Ascending aorta (tissue), 2 donors: ENCODE results near the gene PPP4C. TPM values are rescaled to one million over a fixed set of nuclear protein-coding genes. Genes with fewer than 3 reads are reported as not detected.
A peak's percentile ranks its signal among the peaks of the same experiment; 100 is the strongest.

Experiments used
- DNase-seq, 2 donors: peaks; one replicate each; pipeline ENCODE4 v3.0.0-alpha.2; 2019; ENCODE audit warnings: low spot score in 2 of 2
- H3K27ac ChIP-seq, 2 donors: fragments of 200-600 bp; sonication (generic); one replicate each; pipeline ENCODE4 v1.5.1; 2016 to 2017; ENCODE audit warnings: mild to moderate bottlenecking in 1 of 2
- H3K27me3 ChIP-seq: fragments of 200-600 bp; sonication (generic); one replicate; pipeline ENCODE4 v1.5.1; 2017
- H3K36me3 ChIP-seq, 2 donors: fragments of 200-600 bp; sonication (generic); one replicate each; pipeline ENCODE4 v1.5.1; 2016
- H3K4me1 ChIP-seq, 2 donors: fragments of 200-600 bp; sonication (generic); one replicate each; pipeline ENCODE4 v1.5.1; 2016 to 2017; ENCODE audit warnings: mild to moderate bottlenecking in 1 of 2
- H3K4me3 ChIP-seq, 2 donors: fragments of 200-600 bp; sonication (generic); one replicate each; pipeline ENCODE4 v1.5.1; 2016 to 2017; ENCODE audit warnings: mild to moderate bottlenecking in 1 of 2
- H3K9me3 ChIP-seq, 2 donors: fragments of 200-600 bp; sonication (generic); one replicate each; pipeline ENCODE4 v1.5.1; 2016
- intact Hi-C: fragments of 100-400 bp; cut with DNase I; formaldehyde crosslinking; loops from one replicate; pipeline ENCODE4 v1.15.1; 2023
- total RNA-seq: library from RNA; depleted of rRNA; stranded (reverse); fragments of >200 nt; gene quantifications from one replicate; pipeline ENCODE4 v1.1.0, GENCODE V29; 2016
- TF ChIP-seq, protein P1 (sequence below), 3 experiments: fragments of 200-600 bp in 2 of 3; fragments of 450-650 bp in 1 of 3; sonication (generic) in 2 of 3; IDR thresholded peaks; one replicate each; pipeline ENCODE4 v1.5.1; 2016 to 2019; ENCODE audit warnings: antibody characterized with exemption in 3 of 3, mild to moderate bottlenecking in 1 of 3, moderate library complexity in 1 of 3

Gene PPP4C
- total RNA-seq, 1 donor from 2014 or later, result 50.7 TPM

GRCh38 chr16:30041841-30042240 lies 34.0 kb upstream of the PPP4C start:
- TF ChIP-seq, protein P1, sequence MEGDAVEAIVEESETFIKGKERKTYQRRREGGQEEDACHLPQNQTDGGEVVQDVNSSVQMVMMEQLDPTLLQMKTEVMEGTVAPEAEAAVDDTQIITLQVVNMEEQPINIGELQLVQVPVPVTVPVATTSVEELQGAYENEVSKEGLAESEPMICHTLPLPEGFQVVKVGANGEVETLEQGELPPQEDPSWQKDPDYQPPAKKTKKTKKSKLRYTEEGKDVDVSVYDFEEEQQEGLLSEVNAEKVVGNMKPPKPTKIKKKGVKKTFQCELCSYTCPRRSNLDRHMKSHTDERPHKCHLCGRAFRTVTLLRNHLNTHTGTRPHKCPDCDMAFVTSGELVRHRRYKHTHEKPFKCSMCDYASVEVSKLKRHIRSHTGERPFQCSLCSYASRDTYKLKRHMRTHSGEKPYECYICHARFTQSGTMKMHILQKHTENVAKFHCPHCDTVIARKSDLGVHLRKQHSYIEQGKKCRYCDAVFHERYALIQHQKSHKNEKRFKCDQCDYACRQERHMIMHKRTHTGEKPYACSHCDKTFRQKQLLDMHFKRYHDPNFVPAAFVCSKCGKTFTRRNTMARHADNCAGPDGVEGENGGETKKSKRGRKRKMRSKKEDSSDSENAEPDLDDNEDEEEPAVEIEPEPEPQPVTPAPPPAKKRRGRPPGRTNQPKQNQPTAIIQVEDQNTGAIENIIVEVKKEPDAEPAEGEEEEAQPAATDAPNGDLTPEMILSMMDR (IDR thresholded peaks at IDR 0.05), result peak in 2 of 3 experiments; percentile 33 to 51

DNA sequence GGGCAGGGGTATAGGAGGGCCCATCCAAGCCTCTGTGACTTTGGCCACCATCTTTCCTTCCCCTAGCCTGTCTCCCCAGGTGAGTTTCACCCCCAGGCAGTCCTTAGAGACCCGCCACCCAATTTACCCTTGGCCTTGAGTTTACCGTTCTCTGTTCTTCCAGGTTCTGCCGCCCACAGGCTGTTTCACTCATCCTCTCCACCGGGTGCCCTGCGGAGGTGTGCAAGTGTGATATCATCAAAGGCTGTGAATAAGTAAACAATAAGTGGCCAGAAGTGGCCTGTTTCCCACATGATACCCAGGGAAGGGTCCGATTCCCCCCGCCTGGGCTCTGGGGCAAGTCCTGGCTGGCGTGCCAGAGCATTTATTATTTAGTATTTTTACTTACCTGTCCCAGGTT lies 29.6 kb upstream of the PPP4C start:
- Histone ChIP-seq H3K9me3 (no peaks in the 10 kb centered on the region), H3K36me3 (no peaks in the 10 kb centered on the region), H3K4me1 (no peaks in the 10 kb centered on the region), H3K4me3 (no peak overlapping the region), H3K27ac (no peak overlapping the region), H3K27me3 (no peaks in the 10 kb centered on the region)
- TF ChIP-seq, protein P1 (IDR thresholded peaks at IDR 0.05), result no peak
- DNase-seq, result no peak
- intact Hi-C loops, result no loop called here

More at GRCh38 chr16:30041841-30042240, 34.0 kb upstream of the PPP4C start:
- DNase-seq, result no peak
- no peak overlapping the region for H3K27ac ChIP-seq
- no peaks in the 10 kb centered on the region for H3K9me3 ChIP-seq
- H3K4me3 ChIP-seq, result no peak overlapping the region
- intact Hi-C loops, result no loop called here
- no peaks in the 10 kb centered on the region for H3K36me3 ChIP-seq
- H3K4me1 ChIP-seq, result no peaks in the 10 kb centered on the region
- H3K27me3 ChIP-seq, result no peaks in the 10 kb centered on the region

GRCh38 chr16:30046588-30046987 lies 29.2 kb upstream of the PPP4C start:
- H3K9me3 ChIP-seq, result no peaks in the 10 kb centered on the region
- intact Hi-C loops, result no loop called here
- H3K27ac ChIP-seq, result no peak overlapping the region
- DNase-seq, result no peak
- H3K36me3 ChIP-seq, result no peaks in the 10 kb centered on the region
- no peaks in the 10 kb centered on the region for H3K4me1 ChIP-seq
- H3K4me3 ChIP-seq, result no peak overlapping the region
- TF ChIP-seq, protein P1 (IDR thresholded peaks at IDR 0.05), result no peak
- H3K27me3 ChIP-seq, result no peaks in the 10 kb centered on the region

DNA sequence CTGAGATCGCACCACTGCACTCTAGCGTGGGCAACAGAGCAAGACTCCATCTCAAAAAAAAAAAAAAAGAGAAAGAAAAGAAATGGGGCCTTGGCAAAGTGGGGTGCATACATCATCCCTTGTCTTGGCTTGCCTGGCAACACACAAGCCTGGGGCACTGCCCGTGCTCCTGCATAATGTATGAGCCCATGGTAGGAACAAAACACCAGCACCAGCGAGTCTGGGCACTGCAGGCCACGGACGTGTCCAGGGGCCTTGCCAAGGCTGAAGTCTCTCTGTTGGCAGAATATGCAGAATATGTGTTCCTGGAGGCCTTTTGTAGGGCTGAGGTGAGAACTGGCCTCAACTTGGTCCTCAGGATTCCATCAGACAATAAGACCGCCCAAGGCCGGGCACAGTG lies 25.9 kb upstream of the PPP4C start:
- no peaks in the 10 kb centered on the region for H3K36me3 ChIP-seq
- H3K4me3 ChIP-seq, result no peak overlapping the region
- TF ChIP-seq, protein P1 (IDR thresholded peaks at IDR 0.05), result no peak
- peaks cover 0 to 12% of the 10 kb centered on the region in 2 donors for H3K4me1 ChIP-seq
- no peaks in the 10 kb centered on the region for H3K27me3 ChIP-seq
- no peaks in the 10 kb centered on the region for H3K9me3 ChIP-seq
- H3K27ac ChIP-seq, result no peak overlapping the region
- intact Hi-C loops, result loop anchor here (5.0 kb wide), 3 partner anchors 42 to 72 kb away; partner anchors contain the start of genes HIRIP3, INO80E, MAPK3 and TBX6
- no peak for DNase-seq

GRCh38 chr16:30051518-30051917 lies 24.3 kb upstream of the PPP4C start:
- H3K4me1 ChIP-seq, result peaks cover 0 to 12% of the 10 kb centered on the region in 2 donors
- no peak overlapping the region for H3K4me3 ChIP-seq
- no peak for DNase-seq
- H3K9me3 ChIP-seq, result no peaks in the 10 kb centered on the region
- TF ChIP-seq, protein P1 (IDR thresholded peaks at IDR 0.05), result no peak
- intact Hi-C loops, result loop anchor here (5.0 kb wide), 3 partner anchors 41 to 71 kb away; partner anchors contain the start of genes HIRIP3, INO80E, MAPK3 and TBX6
- no peaks in the 10 kb centered on the region for H3K27me3 ChIP-seq
- no peaks in the 10 kb centered on the region for H3K36me3 ChIP-seq
- no peak overlapping the region for H3K27ac ChIP-seq
